IMR-90 (cell line): ENCODE results near the gene MAGEA8. TPM values are rescaled to one million over a fixed set of nuclear protein-coding genes. Genes with fewer than 3 reads are reported as not detected.

Source experiments
- polyA plus RNA-seq, 3 experiments: library from polyadenylated mRNA; depleted of rRNA; stranded (reverse); fragments of >200 nt; gene quantifications; 2 replicates each; pipeline ENCODE4 v1.2.3, GENCODE V29; 2012; ENCODE audit warnings: low replicate concordance in 1 of 3
- total RNA-seq: library from RNA; depleted of rRNA; stranded (reverse); fragments of >200 nt; gene quantifications from 2 replicates; pipeline ENCODE4 v1.2.3, GENCODE V29; 2012; rRNA removed

Gene MAGEA8
- total and polyA plus RNA-seq, 2 of the 4 experiments (the other 2 are of a cell fraction) = not detected

Other genes starting within 250 kb of the MAGEA8 start
- 9.7 and 10.3 TPM in 2 replicates for gene TMEM185A, start 249.4 kb upstream of the MAGEA8 start, total RNA-seq
- 10.6 and 12.2 TPM in 2 replicates for gene TMEM185A, start 249.4 kb upstream of the MAGEA8 start, polyA plus RNA-seq (2012; rRNA removed)
- not detected in 2 replicates for gene MAGEA11, start 169.1 kb upstream of the MAGEA8 start, total RNA-seq
- not detected in 2 replicates for gene MAGEA11, start 169.1 kb upstream of the MAGEA8 start, polyA plus RNA-seq (2012; rRNA removed)
- under 0.01 and 0.18 TPM in 2 replicates for gene HSFX1, start 107.1 kb upstream of the MAGEA8 start, total RNA-seq
- 0.20 and 0.36 TPM in 2 replicates for gene HSFX1, start 107.1 kb upstream of the MAGEA8 start, polyA plus RNA-seq (2012; rRNA removed)
- gene MAGEA9, start 99.3 kb upstream of the MAGEA8 start, total RNA-seq = not detected in 2 replicates
- gene MAGEA9, start 99.3 kb upstream of the MAGEA8 start, polyA plus RNA-seq (2012; rRNA removed) = not detected in 2 replicates
- not detected in 2 replicates for gene HSFX4, start 48.4 kb downstream of the MAGEA8 start, total RNA-seq
- not detected in 2 replicates for gene HSFX4, start 48.4 kb downstream of the MAGEA8 start, polyA plus RNA-seq (2012; rRNA removed)
- 22.5 and 23.7 TPM in 2 replicates for gene EOLA2, start 57.3 kb downstream of the MAGEA8 start, total RNA-seq
- gene EOLA2, start 57.3 kb downstream of the MAGEA8 start, polyA plus RNA-seq (2012; rRNA removed) = 46.5 and 51.4 TPM in 2 replicates